DMS114 treated with DMSO at 0.1 percent for 48 hours (cell line): ENCODE results near the gene TP53BP1.
"Not testable (repeated sequence)": the region's sequence is repeated elsewhere in the genome, so short reads cannot be mapped to it uniquely, and the experiment has no call there.

Experiments used
- DNase-seq: peaks from one replicate; lab custom pipeline; 2025; ENCODE audit not compliant: unreplicated experiment; lab: John Stamatoyannopoulos, UW

TP53BP1 gene

DNA sequence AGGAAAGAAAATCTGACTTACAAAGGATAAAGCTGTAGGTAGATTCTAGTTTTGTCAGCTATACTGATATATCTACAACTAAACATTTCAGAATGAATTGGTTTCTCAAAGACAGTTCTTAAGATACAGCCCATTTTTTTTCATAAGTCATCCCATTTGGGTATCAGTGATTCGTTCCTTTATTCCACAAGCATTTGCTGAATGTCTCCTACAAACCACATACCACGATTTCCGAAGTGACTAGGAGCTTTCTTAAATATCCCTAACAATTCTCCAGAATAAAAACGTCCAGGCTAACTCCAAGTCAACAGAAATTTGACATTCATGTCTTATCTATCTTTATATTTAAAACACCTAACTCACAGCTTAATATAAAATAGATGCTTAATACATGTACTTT lies 59.8 kb downstream of the TP53BP1 start:
- DNase-seq = no peak

DNA sequence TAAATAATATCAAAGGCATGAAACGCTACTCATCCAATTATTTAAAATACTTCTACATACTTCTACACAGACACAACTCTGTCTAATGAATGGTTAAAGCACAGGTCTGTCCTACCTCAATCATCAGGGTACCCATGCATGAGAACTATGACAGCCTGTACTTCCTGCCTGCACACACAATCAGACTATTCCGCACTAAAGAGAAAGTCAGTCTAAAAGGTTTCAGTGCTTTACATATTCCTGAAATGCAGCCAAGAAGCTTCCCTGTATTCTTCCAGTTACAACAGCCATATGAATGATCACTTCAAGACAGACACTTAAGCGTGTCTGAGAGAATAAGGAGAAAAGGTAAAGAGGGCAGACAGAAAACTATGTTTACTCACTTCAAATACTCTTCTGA lies 63.3 kb downstream of the TP53BP1 start:
- no peak for DNase-seq

DNA sequence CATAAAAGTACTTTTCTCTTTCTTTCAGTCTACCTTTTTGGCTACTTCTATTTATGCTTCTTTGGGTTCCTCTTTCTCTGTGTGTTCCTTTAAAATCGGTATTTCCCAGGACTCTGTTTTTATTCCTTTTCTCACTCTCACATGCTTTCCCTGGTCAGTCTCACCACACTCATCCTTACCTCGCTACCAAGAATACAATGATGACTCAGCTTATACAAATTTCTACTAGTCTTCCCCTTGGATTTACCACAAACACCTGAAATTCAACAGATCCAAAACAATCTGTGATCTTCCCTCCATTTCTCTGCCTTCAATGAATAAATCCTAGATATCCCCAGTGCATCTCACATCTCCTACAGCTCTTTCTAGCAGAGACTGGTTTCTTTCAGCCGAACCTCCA lies 69.2 kb downstream of the TP53BP1 start:
- DNase-seq = no peak

DNA sequence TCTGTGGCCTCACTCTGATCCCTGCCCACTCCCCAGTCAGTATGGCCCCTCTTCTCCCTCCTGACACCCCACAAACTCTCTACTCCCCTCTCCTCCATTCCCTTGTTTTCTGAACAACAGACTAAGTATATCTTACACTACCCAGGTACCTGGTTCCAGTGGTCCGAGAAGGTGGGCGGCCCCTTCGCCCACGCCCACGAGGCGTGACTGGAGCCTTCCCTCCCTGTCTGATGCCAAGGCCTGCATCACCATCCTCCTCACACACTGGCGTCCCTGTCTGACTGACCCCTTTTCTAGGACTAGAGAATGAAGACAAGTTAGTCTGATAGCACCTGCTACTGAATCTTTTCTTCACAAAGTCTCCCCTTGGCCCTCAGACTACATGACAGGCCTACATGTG lies 72.1 kb downstream of the TP53BP1 start:
- no peak for DNase-seq

DNA sequence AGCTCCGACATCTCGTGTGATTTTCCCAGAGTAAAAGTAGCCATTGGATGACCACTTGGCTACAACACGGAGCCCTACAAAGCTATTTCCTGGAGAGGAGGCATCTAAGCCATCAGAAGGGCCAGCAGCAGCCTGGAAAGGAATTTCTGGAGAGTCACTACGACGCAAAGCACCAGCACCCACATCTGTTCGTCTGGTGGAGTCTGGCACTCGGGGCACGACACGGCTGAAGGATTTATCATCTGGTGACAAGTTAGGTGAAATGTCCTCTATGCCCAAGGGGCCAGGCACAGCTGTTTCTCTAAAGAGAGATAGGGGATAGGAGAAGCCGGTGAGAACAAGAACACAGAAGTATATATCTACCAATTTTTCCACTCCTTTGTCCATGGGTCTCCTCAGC lies 72.5 kb downstream of the TP53BP1 start:
- DNase-seq = no peak

DNA sequence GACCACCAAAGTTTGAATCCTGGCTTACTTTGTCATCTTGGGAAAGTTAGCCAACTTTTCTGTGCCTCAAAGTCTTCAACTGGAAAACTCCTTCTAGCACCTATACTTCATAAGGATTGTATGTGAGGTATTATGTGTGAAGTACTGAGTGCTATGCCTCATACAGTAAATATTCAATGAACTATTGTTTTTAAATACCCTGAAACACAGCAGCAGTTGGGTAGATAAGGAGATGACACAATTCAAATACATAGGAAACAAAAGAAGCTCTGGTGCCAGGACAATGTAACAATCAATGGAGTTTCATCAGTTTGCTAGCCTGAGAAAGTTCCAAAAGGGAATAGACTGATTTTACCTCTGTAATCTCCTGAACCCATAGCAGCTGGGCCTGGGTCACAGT lies 78.8 kb downstream of the TP53BP1 start:
- no peak for DNase-seq

DNA sequence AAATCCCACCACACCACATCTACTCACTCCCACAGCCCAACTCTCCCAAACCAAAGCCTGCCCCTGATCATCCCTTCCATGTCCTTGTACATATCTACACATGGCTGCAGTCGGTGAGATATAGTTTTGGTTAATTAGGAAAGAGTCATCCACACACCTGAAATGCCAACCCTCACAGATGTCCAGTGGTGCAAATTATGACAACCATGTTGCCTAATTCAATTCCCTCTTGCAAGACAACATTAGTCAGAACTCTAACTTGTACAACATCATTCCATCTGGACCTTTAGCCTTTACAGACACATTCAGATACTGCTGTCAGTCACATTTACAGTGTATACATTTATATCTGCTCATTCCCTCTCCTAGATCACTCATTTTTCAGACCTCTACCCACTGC lies 80.9 kb downstream of the TP53BP1 start:
- no peak for DNase-seq

DNA sequence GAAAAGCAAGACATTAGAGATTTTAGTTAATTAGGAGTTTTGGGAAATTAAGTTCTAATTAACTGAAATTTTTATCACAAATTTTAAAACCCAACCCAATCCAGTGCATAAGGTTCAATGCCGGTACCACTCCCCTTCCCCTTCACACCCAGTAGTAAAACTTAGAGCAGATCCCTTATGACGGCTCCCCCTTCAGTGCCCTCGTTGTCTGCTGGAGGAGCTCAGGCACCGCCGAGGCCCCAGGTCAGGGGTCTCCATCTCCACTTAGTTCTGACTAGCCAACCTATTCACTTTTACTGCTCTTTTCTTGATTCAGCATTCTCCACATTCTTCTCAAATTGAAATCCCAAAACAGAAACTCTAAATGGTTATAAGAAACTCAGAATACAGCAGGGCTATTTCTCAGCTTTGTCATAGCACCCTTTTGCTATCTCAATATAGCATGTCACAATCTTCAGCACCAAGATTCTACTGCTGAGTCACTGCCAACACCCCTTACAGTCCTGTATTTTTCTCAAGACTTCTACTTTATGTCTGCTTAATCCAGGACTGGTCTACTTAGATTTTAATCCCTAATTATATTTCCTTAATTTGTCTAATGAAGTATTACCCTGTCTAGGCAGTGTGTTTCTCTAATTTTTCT lies 82.3 kb downstream of the TP53BP1 start:
- no peak for DNase-seq

DNA sequence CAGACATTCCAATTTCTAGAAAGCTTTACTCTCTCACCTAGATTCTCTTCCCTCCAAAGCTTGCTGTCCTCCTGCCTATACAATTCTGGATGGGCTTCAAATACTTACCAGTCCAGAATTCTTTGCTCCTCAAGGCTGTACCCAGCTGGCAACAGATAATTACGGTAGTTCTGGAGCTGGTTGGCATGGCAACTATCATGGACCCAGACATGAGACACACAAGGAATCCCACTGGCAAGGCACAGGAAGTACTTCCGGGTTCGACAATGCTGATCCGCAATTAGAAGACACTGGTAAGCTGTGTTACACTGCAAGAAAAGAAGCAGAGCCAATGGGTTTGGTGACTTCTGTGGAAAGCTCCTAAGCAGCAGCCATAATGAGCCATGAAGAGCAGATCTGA lies 84.2 kb downstream of the TP53BP1 start:
- no peak for DNase-seq

DNA sequence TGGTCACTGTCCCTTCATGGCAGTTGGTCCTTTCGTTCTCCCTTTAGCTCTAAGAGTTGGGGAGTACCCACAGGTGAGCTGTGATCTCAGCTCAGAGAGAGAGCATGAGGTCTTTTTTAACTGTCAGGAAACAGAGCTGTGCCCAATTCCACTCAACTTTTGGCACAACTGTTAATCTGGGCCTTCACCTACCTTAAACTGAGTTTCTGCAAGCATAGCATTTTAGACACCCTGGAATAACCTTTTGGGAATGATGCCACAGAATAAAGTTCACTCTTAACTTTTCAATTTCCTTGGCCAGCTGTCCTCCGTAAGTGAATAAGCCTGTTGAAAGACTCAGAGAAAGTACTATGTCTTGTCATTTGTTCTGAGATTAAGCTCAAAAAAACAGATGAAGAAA lies 86.1 kb downstream of the TP53BP1 start:
- no peak for DNase-seq

DNA sequence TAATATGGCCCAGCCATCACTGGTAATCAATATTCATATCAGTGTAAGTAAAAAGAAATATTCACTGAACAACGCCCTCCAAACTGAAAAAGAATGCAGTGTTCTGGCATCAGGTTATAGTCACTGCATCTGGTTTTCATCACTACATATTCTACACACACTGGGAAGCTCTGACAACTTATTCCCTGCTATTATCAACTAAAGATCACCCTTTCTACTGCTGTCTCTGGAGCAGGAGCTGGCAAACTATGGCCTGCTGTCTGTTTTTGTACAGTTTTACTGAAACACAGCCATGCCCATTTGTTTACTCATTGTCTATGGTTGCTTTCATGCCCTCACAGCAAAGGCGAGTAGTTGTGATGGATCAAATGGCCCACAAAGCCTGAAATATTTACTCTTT lies 86.8 kb downstream of the TP53BP1 start:
- no peak for DNase-seq

DNA sequence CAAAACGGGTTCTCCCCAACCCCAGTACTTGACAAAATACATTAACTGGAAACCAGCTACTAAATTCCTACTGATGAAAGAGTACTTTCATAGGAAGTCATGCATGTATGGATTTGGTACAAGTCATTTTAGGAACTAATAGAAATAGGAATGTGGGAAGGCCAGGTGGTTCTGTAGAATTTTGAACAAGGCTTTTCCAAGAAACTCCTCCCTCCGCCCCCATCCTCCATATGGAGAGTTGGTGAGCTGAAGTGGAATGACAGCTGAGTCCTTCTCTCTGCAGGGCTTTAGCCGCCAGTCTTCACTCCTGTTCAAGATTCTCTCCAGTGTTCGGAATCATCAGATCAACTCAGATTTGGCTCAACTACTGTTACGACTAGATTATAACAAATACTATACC lies 88.8 kb downstream of the TP53BP1 start:
- no peak for DNase-seq

DNA sequence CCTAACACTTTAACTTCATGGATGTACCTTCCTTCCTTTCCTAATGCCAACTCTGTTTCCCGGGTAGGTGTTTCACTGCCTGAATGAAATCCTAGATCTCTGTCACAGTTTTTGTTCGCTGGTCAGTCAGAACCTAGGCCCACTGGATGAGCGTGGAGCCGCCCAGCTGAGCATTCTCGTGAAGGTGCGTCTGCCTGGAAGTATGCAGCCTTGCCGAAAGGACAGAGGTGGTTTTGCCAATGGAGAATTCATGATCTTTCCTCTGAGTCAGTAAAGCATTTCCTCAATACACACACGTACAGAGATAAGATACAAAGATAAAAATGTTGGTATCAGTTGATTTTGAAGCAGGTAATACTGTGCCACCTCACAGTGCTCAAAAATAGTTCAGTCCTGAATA lies 89.3 kb downstream of the TP53BP1 start:
- DNase-seq = no peak

DNA sequence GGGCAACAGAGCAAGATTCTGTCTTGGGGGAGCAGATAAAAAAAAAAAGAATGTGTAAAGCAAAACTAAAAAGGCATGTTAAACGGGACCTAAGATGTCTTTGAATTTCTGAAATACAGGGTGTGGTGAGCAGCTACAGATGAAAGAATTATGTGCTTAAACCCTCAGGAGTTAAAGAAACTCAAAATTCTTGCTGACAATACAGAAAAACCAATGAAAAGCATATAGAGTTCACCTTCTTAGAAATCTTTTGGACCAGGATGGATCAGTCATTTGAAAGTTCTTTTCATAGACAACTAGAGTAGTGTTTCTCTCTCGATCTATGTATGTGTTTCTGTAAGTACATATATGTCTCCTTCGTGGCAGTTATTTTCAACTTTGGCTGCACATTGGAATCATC lies 90.7 kb downstream of the TP53BP1 start:
- DNase-seq = no peak

DNA sequence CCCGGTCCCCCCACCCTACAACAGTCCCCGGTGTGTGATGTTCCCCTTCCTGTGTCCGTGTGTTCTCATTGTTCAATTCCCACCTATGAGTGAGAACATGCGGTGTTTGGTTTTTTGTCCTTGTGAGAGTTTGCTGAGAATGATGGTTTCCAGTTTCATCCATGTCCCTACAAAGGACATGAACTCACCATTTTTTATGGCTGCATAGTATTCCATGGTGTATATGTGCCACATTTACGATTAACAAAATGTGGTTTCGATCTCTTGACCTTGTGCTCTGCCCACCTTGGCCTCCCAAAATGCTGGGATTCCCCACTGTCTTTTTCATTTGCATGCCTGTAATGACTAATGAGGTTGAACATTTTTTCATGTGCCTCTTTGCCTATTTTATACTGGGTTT lies 99.4 kb downstream of the TP53BP1 start:
- not testable (repeated sequence) for DNase-seq

DNA sequence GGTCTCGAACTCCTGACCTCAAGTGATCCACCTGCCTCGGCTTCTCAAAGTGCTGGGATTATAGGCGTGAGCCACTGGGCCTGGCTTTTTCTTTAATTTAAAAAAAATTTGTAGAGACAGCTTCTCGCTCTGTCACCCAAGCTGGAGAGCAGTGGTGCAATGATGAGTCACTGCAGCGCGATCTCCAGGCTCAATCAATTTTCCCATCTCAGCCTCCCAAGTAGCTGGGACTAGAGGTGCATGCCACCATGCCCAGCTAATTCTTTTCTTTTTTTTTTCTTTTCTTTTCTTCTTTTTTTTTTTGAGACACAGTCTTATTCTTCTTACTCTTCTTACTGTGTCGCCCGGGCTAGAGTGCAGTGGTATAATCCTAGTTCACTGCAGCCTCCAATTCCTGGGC lies 102.2 kb downstream of the TP53BP1 start:
- no peak for DNase-seq

DNA sequence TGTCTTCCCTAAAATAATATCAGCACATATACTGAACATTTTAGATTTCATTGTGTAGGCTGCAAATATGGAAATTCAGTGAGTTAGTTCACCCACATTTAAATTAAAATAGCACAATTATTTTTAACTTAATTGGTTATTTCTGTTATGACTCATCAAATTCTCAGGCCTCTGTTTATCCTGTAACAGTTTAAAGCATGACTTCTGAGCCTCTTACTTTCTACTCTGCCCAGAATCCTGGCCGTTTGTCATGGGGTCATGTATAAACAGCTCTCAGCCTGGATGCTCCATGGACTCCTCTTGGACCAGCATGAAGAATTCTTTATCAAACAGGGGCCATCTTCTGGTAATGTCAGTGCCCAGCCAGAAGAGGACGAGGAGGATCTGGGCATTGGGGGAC lies 109.9 kb downstream of the TP53BP1 start:
- DNase-seq = no peak

DNA sequence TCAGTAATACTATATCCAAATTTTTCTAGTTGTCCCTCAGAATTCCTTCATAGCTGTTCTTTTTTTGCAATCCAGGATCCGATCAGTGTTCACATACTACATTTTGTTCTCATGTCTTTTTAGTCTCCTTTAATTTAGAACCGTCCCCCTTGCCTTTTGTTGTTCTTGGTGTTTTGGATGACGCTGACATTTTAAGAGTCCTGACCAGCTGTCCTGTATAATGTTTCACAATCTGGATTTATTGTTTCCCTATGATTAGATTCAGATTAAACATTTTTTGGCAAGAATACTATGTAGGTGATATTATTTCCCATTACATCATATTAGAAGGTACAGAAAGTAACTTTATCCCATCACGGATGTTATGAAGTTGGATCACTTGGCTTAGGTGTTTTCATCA lies 110.6 kb downstream of the TP53BP1 start:
- DNase-seq = no peak

DNA sequence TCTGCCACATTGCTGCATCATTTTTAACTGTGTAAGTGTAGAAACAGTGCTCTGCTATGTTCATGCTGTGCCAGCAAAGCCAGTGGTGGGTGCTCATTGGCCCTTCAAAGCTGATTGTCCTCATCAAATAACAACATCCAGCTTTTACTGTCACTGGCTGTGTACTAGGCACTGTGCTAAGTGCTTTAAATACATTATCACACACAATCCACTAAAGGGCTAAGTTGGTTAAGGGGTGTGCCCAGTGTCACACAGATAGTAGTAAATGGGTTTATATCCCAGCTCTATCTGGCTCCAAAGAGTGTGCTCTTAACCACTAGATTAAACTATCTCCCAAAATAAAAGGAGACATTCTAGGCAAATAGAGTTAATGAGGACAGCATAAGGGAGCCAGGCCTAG lies 114.4 kb downstream of the TP53BP1 start:
- DNase-seq = no peak

DNA sequence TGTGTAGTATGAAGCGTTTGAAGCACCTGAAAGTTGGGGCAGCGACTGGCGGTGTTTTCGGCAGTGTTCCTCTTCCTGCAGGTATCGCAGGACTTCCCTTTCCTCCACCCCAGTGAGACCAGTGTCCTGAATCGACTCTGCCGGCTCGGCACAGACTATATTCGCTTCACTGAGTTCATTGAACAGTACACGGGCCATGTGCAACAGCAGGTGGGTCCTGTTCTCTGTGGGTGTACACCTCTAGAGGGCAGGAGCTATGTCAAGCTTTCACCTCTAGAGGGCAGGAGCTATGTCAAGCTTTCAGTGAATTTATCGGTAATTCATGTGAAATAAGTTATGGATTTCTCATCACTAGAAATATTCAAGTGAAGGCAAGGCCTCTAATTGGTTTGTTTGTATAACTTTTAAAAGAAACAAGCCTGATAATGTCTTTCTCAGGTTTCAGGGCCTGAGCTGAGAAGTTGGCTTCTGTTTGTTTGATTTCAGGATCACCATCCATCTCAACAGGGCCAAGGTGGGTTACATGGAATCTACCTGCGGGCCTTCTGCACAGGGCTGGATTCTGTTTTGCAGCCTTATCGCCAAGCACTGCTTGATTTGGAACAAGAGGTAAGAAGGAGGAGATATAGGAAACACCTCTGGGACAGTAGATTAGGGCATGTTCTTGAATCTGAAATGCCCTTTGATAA lies 116.8 kb downstream of the TP53BP1 start:
- no peak for DNase-seq

DNA sequence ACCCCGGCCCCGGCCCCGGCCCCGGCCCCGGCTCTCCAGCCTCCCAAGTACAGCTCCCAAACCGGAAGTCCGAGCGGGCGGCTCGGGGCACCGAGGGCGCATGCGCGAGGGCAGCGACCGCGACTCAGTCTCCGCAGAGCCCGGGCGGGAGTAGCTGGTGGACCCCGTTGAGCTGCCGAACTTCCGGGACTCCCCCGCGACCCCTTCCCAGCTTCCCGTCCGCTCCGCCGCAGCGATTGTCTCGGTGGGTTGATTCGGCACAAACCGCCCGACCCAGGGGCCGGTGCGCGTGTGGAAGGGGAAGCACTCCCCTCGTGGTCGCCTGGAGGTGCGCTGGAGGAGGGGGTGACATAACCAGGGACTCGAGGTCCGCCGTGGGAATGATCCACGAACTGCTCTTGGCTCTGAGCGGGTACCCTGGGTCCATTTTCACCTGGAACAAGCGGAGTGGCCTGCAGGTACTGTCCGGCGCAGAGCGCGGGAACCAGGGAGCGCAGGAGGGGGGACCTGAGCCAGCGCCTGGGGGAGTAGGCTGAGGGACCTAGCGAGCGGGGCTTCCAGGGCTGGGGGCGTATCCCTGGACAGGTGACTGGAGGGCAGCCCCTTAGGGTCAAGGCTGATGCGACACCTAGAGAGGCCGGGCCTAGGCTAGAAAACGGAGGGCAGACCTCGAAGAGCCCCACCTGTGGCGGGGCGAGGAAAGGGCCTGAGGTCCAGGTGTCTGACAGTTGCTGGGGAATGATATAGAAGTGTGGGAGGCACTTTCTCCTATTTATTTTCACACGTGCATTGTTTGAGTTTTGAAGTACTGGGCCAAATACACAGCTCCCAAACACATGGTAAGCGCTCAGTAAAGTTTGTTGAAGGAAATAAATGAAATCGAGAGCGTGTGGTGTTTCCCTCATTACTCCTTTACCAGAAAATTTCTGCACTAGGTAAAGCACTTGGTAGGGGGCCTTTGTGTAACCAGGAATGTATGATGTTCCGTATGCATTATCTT lies 121.7 kb downstream of the TP53BP1 start, which contains the start of the genes TUBGCP4 and ZSCAN29:
TSS of gene TUBGCP4 (plus strand) at position 127 of the 1,000 bp plus-strand sequence. CDS start at position 381, 254 bp downstream.
TSS of gene ZSCAN29 (minus strand) at position 69 of the 1,000 bp plus-strand sequence. CDS start 1,130 bp downstream, outside the sequence.
- peak; percentile 65 for DNase-seq
